NCI-H2196 (cell line): ENCODE data around the gene TLE2.
"Not testable (repeated sequence)": the region's sequence is repeated elsewhere in the genome, so short reads cannot be mapped to it uniquely, and the experiment has no call there.

Experiments used
- DNase-seq: peaks from one replicate; lab custom pipeline; 2025; ENCODE audit not compliant: unreplicated experiment; lab: John Stamatoyannopoulos, UW

Gene TLE2

DNA sequence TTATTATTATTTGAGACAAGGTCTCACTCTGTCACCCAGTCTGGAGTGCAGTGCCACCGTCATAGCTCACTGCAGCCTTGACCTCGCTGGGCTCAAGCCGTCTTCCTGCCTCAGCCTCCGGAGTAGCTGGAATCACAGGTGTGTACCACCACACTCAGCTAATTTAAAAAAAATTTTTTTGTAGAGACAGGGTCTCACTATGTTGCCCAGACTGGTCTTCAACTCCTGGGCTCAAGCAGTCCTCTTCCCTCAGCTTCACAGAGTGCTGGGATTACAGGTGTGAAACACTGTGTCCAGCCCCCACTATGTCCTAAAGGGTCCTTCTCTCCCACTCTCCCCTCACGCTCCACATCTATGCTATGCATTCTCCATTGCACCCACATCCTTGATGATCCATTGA is 9.1 kb upstream of the TLE2 start:
- DNase-seq = no peak

DNA sequence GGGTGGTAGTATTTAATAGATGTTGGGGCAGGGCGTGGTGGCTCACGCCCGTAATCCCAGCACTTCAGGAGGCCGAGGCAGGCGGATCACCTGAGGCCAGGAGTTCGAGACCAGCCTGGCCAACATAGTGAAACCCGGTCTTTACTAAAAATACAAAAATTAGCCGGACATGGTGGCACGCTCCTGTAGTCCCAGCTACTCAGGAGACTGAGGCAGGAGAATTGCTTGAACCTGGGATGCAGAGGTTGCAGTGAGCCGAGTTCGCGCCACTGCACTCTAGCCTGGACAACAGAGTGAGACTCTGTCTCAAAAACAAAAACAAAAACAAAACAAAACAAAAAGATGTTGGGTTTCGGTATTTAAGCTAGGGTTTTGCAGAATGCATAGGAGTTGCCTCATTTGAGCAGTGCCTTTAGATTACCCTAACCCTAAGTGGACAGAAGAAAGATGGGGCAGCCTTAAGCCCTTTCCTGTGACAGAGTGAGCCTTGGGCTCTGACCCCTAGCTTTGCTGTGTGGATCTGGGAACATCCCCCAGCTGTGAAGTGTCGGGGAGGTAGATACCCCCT is 8.0 kb upstream of the TLE2 start:
- DNase-seq = not testable (repeated sequence)

DNA sequence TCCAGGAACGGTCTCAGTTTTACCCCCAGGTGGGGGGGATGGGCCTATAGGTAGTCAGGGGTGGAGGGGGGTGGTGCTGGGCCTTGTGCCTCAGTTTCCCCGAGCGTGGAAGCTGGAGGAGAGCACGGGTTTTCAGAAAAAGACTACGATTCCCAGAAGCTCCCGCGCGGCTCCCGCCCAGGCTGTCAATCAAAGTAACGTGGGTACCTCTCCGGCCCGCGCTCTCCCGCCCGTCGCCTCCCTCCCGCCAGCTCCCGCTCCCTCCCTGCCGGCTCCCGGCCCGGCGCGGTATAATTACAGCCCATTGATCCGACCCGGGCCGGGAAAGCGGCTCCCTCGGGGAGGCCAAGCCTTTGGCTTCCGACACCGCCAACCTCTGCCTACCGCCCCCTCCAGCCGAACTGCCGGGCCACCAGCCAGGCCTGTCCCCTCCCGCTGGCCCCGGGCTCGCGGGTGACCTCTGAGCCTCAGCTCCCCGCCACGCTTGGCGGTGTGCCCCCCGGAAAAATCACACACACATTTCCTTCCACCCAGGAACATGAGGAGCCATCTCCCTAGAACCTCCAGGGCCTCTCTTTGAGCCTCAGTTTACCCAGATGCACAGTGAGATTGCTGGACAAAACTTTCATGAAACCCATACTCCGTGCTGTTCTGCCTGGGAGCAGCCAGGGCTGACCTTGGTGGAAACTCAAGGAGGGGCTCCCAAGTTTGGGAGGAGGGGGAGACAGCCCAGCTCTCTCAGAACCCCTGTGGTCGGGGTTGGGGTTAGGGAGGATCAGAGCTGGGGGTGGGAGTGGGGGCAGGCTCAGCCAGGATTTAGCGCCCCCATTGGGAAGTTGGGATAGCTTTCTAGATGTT is 7.3 kb upstream of the TLE2 start:
- DNase-seq = peak; percentile 96

DNA sequence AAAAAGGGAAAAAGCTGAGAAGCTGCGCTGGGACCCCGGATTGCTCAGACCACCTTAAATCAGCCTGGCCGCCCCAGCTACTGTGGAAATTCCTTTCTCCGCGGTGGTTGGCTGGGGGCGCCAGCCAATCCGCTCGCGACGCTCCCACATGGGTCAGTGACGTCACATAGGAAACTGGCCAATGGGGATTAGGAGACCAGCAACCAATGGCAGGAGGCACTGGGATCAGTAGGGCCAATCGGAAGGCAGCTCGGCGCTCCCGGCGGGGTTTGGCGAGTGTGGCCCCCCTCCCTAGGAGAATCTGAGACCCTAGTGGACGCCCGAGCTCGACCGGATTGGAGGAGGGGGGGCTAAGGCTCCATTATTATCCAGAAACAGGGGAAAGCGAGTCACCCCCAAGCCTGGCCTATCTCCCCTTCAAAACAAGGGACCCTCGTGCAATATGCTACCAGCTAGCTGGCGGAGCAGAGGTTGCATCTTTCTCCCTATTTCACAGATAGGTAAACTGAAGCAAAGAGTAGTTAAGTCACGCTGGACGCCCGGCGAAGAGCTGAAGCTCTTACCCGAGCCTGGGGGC is 6.5 kb upstream of the TLE2 start:
- DNase-seq = peak; percentile 99

DNA sequence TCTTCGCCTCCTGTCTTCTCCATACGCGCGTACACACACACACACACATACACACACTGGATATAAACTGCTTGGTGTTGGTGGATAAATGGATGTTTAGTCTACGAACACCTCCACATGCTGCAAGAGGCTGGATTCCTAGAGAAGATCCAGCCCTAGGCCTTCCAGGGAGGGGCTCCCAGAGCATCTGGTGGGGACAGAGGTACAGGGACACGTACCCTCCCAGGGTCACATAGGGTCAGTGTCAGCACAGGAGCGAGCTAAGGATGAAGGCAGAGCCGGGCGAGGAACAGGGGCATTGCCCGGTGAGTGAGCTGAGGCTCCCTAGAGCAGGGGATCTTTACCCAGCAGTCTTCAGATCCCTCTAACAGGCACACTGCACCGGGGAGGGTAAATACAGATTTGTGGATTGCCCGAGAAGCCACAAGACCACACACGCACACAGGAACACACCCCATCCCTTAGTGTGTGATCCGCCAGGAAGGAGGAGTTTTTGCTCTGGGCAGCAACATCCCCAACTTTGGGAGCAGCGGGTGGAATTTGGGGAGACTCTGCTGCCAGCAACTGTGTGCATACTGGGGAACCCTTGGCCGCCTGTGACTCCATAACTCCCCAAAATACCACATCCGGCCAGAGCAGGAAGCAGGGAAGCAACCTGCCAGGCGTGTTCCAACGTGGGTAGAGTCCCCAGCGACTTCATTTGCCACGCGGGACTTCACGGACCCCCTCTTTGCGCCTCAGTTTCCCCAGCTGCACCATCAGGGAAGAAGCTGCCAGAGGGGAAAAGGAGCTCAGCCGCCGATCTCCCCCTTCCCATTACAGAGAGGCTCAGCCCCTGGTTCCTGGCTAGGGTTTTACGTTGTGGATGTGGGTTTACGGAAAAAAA is 5.8 kb upstream of the TLE2 start:
- DNase-seq = peak; percentile 41

DNA sequence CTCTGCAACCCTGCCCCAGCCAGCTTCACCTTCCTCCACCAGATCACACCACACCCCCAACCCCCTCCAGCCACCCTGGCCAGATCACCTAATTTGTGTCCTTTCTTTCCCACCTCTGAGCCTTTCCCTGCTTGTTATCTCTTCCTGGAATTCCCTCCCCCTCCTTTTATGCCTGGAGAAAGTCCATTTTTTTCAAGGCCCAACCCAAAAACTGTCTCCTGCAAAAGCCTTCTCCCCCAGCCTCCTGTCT is 5.3 kb upstream of the TLE2 start:
- DNase-seq = no peak

DNA sequence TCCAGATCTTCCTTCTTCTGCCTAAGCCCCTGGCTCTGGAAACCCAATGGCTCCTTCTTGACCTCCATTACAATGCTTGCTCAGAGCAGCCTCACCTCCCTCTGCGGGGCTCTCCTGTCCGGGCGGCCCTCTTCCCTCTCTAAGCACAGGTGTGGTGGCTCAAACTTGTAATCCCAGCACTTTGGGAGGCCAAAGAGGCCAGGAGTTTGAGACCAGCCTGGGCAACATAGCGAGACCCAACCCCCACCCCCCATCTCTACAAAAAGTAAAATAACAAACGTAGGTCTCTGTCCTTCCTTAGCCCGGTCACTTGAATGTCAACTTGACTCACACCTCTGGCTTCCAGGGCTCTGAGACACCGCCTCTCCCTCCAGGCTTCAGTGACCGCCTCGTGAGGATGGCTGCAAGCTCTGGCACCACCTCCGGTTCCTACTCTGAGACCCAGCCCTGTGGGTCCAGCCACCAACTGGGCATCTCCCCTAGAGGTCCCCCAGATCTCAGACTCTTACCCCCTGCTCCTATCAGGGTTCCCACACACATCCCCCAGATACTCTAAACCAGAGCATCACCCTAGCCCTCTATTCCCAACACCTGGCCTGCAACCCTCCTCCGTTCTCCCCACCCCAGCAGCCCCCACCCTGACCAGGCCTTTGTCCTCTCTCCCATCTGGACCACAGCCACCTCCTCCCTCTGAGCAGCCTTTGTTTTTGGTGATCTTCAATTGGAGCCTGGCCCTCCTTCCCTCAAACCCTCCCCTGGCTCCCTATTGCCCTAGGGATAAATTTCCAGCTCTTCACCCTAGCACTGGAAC is 4.7 kb upstream of the TLE2 start:
- peak; percentile 38 for DNase-seq

DNA sequence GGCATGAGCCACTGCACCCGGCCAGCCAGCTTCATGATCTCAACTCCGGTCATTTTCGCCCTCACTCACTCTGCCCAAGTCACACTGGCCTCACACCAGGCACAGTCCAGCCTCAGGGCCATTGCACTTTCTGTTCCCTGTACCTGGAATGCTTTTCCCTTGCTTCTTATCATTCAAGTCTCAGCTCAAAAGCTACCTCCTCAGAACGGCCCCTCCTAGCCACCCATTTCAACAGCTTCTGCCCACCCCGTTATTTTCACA is 2.5 kb upstream of the TLE2 start:
- no peak for DNase-seq

DNA sequence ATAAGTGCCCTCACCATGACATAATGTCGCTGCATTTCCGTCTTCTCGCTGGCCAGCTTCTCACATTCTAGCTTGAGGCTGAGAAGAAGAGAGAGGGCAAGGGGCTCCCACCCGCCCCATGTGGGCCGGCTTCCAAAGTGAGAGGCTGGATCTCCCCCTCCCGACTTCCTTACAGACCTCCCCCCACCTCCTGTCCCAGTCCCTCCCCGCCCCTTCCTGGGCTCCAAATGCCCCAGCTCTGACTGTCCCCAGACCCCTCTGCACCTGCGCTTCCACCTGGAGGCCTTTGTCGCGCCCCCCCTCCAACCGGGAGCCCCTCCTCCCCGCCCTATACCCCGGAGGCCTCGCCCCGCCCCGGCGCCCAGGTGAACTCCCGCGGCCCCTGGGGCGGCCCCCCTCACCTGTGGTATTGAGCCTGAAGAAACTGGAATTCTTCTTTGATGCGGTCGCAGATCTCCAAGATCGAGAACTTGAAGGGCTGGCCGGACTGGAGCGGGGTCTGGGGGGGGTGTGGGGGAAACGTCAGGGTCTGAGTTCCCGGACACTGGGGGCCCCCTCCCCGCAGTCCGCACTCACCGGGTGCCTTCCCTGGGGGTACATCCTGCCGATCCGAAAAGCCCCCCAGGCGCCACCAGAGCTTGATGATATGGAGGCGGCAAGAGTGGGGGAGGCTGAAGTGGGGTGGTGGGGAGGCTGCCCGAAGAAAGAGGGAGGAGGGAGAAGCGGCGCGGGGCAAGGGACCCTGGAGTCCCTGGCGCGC is 595 bp downstream of the TLE2 start:
- DNase-seq = no peak

DNA sequence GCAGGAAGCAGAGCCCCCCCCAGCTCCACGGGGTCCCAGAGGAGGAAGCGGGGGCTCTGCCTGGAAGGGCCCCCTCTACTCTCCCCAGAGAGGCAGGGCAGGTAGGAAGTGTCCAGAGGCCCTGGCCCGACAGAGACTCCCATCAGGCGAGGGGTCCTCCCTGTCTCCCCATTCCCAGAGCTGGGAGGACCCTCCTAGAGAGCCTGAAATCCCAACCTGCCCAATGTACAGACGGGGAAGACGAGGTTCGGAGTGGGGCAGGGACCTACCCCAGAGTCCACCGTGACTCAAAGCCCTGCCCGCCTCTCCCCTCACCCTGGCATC is 1.1 kb downstream of the TLE2 start:
- no peak for DNase-seq

DNA sequence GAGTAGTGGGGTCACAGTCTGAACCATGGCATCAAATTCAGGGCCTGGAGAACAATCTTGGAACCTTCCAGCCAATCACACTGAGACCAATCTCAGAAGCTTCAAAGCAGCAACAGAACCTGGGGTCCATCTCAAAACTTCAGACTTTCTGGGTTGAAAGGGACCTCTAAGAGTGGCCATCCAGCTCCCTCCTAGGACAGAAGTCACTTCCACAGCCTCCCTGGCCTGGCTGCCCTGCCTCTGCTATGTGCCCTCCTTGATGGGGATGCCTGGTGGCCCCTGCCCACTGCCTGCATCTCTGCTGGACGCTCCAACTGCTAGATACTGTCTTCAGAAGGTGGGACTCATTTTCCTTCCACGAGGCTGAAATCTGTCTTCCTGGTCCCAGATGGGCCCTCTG is 1.8 kb downstream of the TLE2 start:
- DNase-seq = no peak

DNA sequence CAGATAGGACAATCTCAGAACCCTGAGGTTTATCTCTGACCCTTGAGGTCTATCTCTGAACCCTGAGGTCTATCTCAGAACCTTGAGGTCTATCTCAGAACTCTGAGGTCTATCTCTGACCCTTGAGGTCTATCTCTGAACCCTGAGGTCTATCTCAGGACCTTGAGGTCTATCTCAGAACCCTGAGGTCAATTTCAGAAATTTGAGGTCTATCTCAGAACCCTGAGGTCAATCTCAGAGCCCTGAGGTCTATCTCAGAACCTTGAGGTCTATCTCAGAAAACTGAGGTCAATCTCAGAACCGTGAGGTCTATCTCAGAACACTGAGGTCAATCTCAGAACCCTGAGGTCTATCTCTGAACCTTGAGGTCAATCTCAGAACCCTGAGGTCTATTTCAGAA is 2.3 kb downstream of the TLE2 start:
- no peak for DNase-seq

DNA sequence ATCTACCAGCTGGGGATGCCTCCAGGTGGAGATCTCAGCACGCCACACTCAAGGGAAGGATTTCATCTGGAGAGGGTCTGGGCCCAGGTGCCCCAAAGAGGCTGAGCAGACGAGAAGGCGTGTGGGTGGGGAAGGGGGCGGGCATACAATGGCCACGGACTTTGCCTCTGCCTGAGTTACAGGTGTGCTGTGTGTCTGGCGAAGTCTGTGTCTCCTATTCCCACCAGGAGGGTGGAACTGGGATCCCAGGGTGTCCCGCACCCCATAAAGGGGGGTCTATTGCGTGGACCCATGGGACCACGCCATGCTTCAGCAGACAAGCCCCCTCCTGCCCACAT is 3.6 kb downstream of the TLE2 start:
- DNase-seq = no peak

DNA sequence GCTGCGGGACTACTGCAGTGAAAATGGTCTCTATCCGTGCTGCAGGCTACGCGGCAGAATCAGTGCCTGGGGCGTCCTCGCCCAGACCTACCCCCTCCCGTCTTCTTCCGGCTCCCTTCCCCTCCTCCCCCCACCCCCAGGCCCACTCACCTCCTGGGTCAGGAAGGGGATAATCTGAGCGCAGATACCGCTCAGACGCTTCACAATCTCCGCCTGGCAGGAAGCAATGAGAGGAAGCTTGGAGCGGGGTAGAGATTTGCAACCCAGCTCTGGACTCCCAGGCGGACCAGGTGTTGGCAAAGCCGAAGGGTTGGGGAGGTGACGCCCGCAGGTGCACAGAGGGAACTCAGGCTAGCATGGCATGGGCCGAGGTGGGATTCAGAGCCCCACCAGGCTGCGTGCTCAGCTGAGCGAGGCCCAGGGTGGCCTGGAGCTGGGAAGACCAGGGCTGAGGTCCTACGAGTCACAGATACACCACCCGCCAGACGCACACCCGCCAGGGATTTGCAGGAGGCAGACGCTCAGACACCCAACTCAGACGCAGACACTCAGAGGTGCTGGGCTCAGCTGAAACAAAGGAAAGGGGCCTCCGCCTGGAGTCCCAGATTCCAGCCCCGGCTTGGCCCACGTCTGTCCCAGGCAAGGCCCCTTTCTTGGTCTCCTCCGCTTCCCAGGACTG is 4.1 kb downstream of the TLE2 start:
- no peak for DNase-seq

DNA sequence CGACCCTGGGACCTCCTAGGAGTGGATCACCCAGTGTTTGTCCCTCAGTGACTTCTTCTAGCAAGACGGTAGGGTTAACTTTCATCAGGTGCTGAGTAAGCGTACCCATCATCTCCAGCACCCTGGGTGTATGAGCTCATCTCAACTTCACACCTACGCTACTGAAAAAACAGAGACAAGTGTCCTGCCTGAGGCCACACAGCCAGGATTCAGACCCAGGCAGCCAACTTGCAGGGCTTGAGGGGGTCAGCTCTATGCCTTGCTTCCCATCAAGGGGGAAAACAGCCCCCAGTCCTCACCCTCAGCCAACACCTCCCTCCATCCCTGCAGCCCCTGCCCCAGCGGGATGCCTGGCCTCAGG is 4.6 kb downstream of the TLE2 start:
- no peak for DNase-seq

DNA sequence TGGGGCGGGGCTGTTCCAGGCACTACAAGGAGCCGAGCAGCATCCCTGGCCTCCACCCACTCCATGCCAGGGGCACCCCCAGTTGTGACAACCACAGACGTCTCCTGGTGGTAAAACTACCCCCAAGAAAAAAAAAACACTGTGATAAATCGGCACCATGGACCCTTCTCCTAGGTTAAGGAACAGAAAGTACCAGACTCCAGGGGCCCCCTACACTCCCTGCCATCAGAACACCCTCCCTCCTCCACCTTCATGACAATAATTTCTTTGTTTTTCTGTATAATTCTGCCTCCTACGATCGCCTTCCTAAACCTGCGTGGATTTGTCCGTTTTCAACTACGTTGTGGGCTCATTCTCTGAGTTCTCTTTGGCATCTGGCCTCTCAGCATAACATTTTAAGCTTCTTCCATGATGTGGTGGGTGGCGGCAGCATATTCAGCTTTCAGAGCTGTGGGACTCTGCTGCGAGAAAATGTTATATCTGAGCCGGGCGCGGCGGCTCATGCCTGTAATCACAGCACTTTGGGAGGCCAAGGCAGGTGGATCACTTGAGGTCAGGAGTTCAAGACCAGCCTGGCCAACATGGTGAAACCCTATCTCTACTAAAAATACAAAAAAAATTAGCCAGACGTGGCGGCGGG is 8.6 kb downstream of the TLE2 start:
- DNase-seq = no peak

DNA sequence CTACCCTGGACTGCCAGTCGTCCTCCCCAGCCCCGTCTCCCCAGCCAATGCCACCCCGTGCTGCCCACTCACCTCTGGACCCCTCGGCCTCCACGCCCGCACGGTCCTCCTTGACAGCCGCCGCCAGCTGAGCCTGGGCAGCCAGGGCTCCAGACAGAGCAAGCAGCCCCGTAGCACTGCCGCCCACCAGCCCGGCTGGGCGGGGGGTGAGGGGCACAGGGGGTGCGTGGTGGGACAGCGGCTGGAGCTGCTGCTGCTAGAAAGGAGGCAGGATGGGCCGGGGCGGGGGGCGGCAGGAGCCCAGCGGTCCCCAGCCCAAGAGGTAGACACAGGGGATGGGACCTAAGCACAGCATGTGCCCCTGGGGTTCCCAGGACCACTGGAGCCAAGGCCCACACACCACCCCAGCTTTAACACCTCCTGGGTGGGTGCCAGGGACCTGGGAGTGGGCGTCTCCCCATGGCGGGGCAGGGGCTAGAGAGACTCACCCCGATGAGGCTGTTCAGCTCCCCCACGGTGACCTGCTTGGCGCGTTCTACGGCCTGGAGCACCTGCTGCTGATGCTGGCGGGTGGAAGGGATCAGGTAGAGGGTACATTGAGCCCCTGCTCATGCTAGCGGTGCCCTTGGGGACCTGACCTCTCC is 9.7 kb downstream of the TLE2 start:
- no peak for DNase-seq

DNA sequence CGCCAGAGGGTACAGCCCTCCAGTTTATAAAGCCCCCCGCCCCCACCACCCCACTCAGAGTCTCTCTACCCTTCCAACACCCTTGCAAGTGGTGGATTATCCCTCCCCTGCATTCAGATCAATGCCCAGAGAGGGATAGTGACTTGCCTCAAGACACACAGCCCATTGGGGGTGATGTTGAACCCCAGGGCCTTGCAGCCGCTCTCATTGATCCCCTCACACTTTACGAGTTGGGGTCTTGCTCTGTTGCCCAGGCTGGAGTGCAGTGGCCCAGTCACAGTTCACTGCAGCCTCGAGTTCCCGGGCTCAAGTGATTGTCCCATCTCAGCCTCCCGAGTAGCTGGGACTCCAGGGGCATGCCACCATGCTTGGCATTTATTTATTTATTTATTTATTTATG is 11.2 kb downstream of the TLE2 start:
- DNase-seq = no peak
